Keratinocyte (primary cell): Measurements from ENCODE around the gene RNPS1. TPM values are rescaled to one million over a fixed set of nuclear protein-coding genes. Genes with fewer than 3 reads are reported as not detected.

Experiments used
- DNase-seq: peaks from one replicate; pipeline ENCODE4 v3.0.0-alpha.2; 2011; ENCODE audit warnings: low read depth, missing footprints, low spot score
- FAIRE-seq: peaks from 2 replicates; lab custom pipeline; 2011; peaks lifted over from hg19 to GRCh38; lab: Jason Lieb, UNC
- H2AFZ ChIP-seq: 2 replicates; pipeline ENCODE4 v1.6.0; 2012; ENCODE audit warnings: low read length, control low read depth, inconsistent platforms; ENCODE audit not compliant: control insufficient read depth
- H3K27ac ChIP-seq: 2 replicates; pipeline ENCODE4 v1.5.1; 2011; ENCODE audit warnings: low read length; ENCODE audit not compliant: control insufficient read depth, insufficient read depth
- H3K27me3 ChIP-seq: 3 replicates; pipeline ENCODE4 v1.6.0; 2011; ENCODE audit warnings: low read length; ENCODE audit not compliant: control insufficient read depth, insufficient read depth; ENCODE audit errors: extremely low read depth
- H3K36me3 ChIP-seq, 2 experiments: 2 replicates in 1 of 2; 3 replicates in 1 of 2; pipeline ENCODE4 v1.5.1; 2011; ENCODE audit warnings: low read length in 2 of 2, mild to moderate bottlenecking in 1 of 2; ENCODE audit not compliant: control insufficient read depth in 2 of 2, insufficient read depth in 2 of 2; ENCODE audit errors: extremely low read depth in 1 of 2
- H3K4me1 ChIP-seq: 3 replicates; pipeline ENCODE4 v1.5.1; 2011; ENCODE audit warnings: low read length; ENCODE audit not compliant: control insufficient read depth, insufficient read depth; ENCODE audit errors: extremely low read depth
- H3K4me2 ChIP-seq: 3 replicates; pipeline ENCODE4 v1.6.0; 2011; ENCODE audit warnings: low read depth, low read length; ENCODE audit not compliant: control insufficient read depth, insufficient read depth; ENCODE audit errors: extremely low read depth
- H3K4me3 ChIP-seq, 3 experiments: fragments of 200-600 bp in 1 of 3; sonication (generic) in 1 of 3; 2 replicates in 2 of 3; 3 replicates in 1 of 3; pipeline ENCODE4 v1.5.1; 2011 to 2016; ENCODE audit warnings: low read length in 3 of 3, mild to moderate bottlenecking in 3 of 3, control low read depth in 2 of 3, inconsistent platforms in 1 of 3, low read depth in 1 of 3, mixed read lengths in 1 of 3, mixed run types in 1 of 3, moderate library complexity in 1 of 3; ENCODE audit not compliant: control insufficient read depth in 2 of 3, insufficient read depth in 2 of 3; ENCODE audit errors: extremely low read depth in 1 of 3
- H3K79me2 ChIP-seq: 2 replicates; pipeline ENCODE4 v1.6.0; 2012; ENCODE audit warnings: low read length; ENCODE audit not compliant: control insufficient read depth, insufficient read depth
- H3K9ac ChIP-seq: 3 replicates; pipeline ENCODE4 v1.6.0; 2011; ENCODE audit warnings: low read length; ENCODE audit not compliant: control insufficient read depth, insufficient read depth; ENCODE audit errors: extremely low read depth
- H3K9me1 ChIP-seq: 3 replicates; pipeline ENCODE4 v1.6.0; 2011; ENCODE audit warnings: low read length; ENCODE audit not compliant: control insufficient read depth, insufficient read depth; ENCODE audit errors: extremely low read depth
- H3K9me3 ChIP-seq: 2 replicates; pipeline ENCODE4 v1.5.1; 2012; ENCODE audit warnings: low read depth, low read length; ENCODE audit not compliant: control insufficient read depth
- H4K20me1 ChIP-seq: 3 replicates; pipeline ENCODE4 v1.6.0; 2011; ENCODE audit warnings: low read length; ENCODE audit not compliant: control insufficient read depth, insufficient read depth; ENCODE audit errors: extremely low read depth
- CTCF ChIP-seq, 3 experiments: IDR thresholded peaks in 1 of 3; conservative IDR thresholded peaks in 1 of 3; optimal IDR thresholded peaks in 1 of 3; 2 replicates in 2 of 3; 3 replicates in 1 of 3; pipeline versions ENCODE3 to v1.5.1; 2011; ENCODE audit warnings: low read length in 3 of 3, mild to moderate bottlenecking in 3 of 3, moderate library complexity in 2 of 3, control low read depth in 1 of 3, inconsistent platforms in 1 of 3; ENCODE audit not compliant: insufficient read depth in 2 of 3; ENCODE audit errors: extremely low read depth in 1 of 3
- EZH2 ChIP-seq: IDR thresholded peaks from one replicate; pipeline ENCODE4 v1.6.1; 2012; ENCODE audit warnings: inconsistent platforms, mild to moderate bottlenecking, low read length, moderate library complexity
- dilution Hi-C: fragments of 300-500 bp; cut with MboI; formaldehyde crosslinking; loops from one replicate; pipeline ENCODE4 v1.7.0; 2020; ENCODE audit warnings: low sequenced_read_pairs; ENCODE audit not compliant: extremely low pct_ligation_motif_present
- polyA plus RNA-seq, 5 experiments: library from polyadenylated mRNA; depleted of rRNA in 3 of 5; stranded (reverse) in 3 of 5; stranded (forward) in 1 of 5; unstranded in 1 of 5; fragments of >200 nt; gene quantifications; 1 replicate in 1 of 5; 2 replicates in 3 of 5; 3 replicates in 1 of 5; pipeline versions ENCODE4 v1.2.1 to v1.2.3, GENCODE V29; 2011 to 2012; ENCODE audit warnings: missing spikeins in 2 of 5, low read depth in 1 of 5, low replicate concordance in 1 of 5

Gene RNPS1
- polyA plus RNA-seq, 1 donor (not counting 4 experiments of a cell fraction or from before 2014, with no cell fraction given): 89.4 TPM

- H3K9me1 ChIP-seq: no peaks in the 10 kb centered on the region
- dilution Hi-C loops: no loop called here
These were observed 59.2 kb downstream of the RNPS1 start for GRCh38 chr16:2208772-2209171.

GRCh38 chr16:2208308-2208707 is 59.6 kb downstream of the RNPS1 start:
- dilution Hi-C loops: no loop called here
- Histone ChIP-seq H4K20me1 (no peaks in the 10 kb centered on the region), H3K4me3 (no peak overlapping the region), H2AFZ (no peak overlapping the region), H3K4me2 (no peak overlapping the region), H3K9me3 (no peaks in the 10 kb centered on the region), H3K4me1 (peaks cover 21% of the 10 kb centered on the region), H3K9me1 (no peaks in the 10 kb centered on the region), H3K27ac (no peak overlapping the region), H3K36me3 (peaks cover 12 to 26% of the 10 kb centered on the region in 2 experiments), H3K27me3 (no peaks in the 10 kb centered on the region), H3K79me2 (peaks cover 14% of the 10 kb centered on the region), H3K9ac (no peak overlapping the region)
- no peak for TF ChIP-seq EZH2
- no peak for TF ChIP-seq CTCF (optimal IDR thresholded peaks at IDR 0.05 in 1 of 3, IDR thresholded peaks at IDR 0.05 in 1 of 3, conservative IDR thresholded peaks at IDR 0.05 in 1 of 3; ENCODE audit: extremely low read depth in 1 of 3, insufficient read depth in 2 of 3, low read length in 3 of 3)
- DNase-seq (no peak), FAIRE-seq (no peak)

More at GRCh38 chr16:2208772-2209171, 59.2 kb downstream of the RNPS1 start:
- H2AFZ ChIP-seq: no peak overlapping the region
- DNase-seq (no peak), FAIRE-seq (no peak)
- no peaks in the 10 kb centered on the region for H3K27me3 ChIP-seq
- no peak overlapping the region for H3K9ac ChIP-seq
- no peaks in the 10 kb centered on the region for H4K20me1 ChIP-seq
- H3K36me3 ChIP-seq: peaks cover 12 to 26% of the 10 kb centered on the region in 2 experiments
- H3K4me1 ChIP-seq: peaks cover 23% of the 10 kb centered on the region
- no peaks in the 10 kb centered on the region for H3K9me3 ChIP-seq
- no peak overlapping the region for H3K4me3 ChIP-seq
- H3K4me2 ChIP-seq: no peak overlapping the region
- no peak for TF ChIP-seq EZH2
- TF ChIP-seq CTCF (optimal IDR thresholded peaks at IDR 0.05 in 1 of 3, IDR thresholded peaks at IDR 0.05 in 1 of 3, conservative IDR thresholded peaks at IDR 0.05 in 1 of 3; ENCODE audit: extremely low read depth in 1 of 3, insufficient read depth in 2 of 3, low read length in 3 of 3): no peak
- H3K27ac ChIP-seq: no peak overlapping the region
- peaks cover 19% of the 10 kb centered on the region for H3K79me2 ChIP-seq
